Cardiac fibroblast (primary cell): ENCODE data around the gene KCNH6.

Experiments
- DNase-seq, 2 donors: peaks; one replicate each; pipeline versions ENCODE4 v3.0.0 to v3.0.0-alpha.2; 2010; ENCODE audit warnings: low read depth in 2 of 2
- H3K4me3 ChIP-seq, 2 donors: replicated peaks in 1 of 2; 1 replicate in 1 of 2; 2 replicates in 1 of 2; pipeline ENCODE4 v1.5.1; 2011; ENCODE audit warnings: low read depth in 2 of 2, low read length in 2 of 2, mild to moderate bottlenecking in 2 of 2, moderate library complexity in 1 of 2
- TF ChIP-seq, protein P1 (sequence below): IDR thresholded peaks from one replicate; pipeline ENCODE4 v1.5.1; 2011; ENCODE audit warnings: low read depth, mild to moderate bottlenecking, low read length, inconsistent platforms

Gene KCNH6

DNA sequence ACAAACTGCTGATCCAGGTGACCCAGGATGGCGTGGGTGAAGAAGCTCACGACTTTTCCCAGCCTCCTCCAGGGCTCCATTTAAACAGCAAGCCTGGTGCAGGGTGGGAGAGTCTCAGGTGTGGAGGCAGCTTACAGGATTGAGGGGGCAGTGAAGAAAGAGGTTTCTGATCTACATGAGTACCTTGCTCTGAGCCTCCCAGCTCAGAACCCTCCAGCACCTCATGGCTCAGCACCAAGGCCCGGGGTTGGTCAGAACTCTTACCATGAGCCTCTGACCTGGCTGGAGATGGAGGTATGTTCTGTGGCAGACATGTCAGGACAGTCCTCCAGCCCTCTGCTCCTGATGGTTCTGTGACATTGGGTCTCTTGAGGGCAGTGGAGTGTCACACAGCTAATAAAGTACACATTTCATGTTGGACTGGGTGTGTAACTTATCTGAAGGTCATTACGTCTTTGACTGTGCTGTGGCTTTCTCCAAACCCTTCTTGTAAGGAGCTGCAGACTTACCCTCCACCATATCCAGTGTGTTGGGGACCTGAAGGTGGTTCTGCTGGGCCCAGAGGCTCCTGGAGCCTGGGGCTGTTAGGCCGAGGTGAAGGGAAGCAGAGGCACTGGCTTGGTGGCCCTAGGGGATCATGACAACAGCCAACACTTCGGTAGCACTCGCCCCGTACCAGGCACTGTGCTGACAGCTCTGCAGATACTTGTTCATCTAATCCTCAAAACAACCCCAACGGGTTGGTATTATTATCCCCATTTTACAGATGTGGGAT, 23.3 kb downstream of the KCNH6 start:
- TF ChIP-seq, protein P1, sequence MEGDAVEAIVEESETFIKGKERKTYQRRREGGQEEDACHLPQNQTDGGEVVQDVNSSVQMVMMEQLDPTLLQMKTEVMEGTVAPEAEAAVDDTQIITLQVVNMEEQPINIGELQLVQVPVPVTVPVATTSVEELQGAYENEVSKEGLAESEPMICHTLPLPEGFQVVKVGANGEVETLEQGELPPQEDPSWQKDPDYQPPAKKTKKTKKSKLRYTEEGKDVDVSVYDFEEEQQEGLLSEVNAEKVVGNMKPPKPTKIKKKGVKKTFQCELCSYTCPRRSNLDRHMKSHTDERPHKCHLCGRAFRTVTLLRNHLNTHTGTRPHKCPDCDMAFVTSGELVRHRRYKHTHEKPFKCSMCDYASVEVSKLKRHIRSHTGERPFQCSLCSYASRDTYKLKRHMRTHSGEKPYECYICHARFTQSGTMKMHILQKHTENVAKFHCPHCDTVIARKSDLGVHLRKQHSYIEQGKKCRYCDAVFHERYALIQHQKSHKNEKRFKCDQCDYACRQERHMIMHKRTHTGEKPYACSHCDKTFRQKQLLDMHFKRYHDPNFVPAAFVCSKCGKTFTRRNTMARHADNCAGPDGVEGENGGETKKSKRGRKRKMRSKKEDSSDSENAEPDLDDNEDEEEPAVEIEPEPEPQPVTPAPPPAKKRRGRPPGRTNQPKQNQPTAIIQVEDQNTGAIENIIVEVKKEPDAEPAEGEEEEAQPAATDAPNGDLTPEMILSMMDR, result no peak
- H3K4me3 ChIP-seq, result no peak overlapping the region
- no peak for DNase-seq

DNA sequence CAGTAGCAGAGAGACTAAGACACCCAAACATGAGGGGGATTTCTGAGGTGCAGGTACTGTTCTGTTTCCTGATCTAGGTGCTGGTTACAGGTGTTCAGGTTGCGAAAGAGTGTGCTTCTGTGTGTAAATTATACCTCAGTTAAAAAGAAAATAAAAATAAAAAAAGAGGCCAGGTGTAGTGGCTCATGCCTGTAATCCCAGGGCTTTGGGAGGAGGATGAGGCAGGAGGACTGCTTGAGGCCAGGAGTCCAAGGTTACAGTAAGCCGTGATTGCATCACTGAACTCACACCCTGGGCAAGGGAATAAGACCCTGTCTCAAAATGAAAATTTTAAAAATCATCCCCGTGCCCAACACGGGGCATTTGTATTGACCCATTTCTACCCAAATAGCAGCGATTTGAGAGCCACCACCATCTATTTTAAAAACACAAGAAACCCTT, 23.9 kb downstream of the KCNH6 start:
- no peak for DNase-seq
- no peak overlapping the region for H3K4me3 ChIP-seq
- TF ChIP-seq, protein P1, result no peak

DNA sequence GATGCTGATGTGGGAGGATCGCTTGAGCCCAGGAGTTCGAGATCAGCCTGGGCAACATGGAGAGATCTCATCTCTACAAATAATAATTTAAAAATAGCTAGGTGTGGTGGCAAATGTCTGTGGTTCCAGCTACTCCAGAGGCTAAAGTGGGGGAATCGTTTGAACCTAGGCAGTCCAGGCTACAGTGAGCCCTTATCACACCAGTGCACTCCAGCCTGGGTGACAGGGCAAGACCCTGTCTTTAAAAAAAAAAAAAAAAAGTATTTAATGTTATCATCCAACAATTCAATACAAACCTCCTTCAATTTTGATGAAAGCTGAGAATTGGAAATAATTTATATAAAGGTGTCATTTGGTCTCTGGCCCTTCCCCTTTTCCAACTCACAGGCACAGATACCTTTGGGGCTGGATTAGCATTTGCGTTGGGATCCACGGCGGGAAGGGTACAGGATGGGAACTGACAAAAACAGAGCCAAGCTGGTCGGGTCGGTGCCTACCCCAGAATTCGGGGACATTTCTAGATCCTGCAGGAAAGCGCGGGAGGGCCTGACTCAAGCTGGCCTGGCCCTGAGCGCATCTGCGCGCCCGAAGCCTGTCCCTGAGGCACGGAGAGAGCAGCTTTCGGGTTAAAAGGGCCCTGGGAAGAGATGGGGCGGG, 26.3 kb downstream of the KCNH6 start:
- no peak for DNase-seq
- H3K4me3 ChIP-seq, result peak overlapping the region; percentile 65 to 96
- TF ChIP-seq, protein P1, result no peak

DNA sequence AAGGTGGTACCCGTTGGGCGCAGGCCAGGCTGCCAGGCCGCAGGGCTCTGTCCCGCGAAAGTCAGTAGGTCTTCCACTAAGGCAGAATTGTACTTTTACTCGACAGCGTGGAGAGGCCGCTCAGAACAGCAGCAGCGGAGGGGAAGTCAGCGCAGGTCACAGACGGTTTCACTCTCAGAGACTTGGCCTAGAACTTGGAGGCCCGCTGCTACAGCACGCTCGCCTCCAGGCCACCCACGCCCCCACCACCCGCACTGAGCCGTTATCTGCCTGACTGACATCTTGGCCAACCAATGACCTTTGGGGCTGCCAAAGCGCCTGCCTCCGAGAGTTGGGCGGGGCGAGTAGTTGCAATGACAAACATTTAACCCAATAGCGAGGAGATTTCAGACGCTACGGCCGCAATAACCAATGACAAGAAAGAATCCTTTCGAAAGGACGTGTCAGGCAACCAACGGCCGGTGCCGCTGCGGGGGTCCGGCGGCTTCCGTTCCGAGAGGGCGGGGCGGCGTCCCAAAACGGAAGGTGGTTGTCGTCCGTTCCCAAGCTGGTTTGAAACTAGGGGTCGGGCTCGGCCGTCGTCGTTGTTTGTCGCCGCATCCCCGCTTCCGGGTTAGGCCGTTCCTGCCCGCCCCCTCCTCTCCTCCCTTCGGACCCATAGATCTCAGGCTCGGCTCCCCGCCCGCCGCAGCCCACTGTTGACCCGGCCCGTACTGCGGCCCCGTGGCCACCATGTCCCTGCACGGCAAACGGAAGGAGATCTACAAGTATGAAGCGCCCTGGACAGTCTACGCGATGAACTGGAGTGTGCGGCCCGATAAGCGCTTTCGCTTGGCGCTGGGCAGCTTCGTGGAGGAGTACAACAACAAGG, 27.0 kb downstream of the KCNH6 start, which contains the start of gene DCAF7:
Gene DCAF7 (plus strand): TSS at position 532 of the 871 bp plus-strand sequence. CDS start 201 bp downstream, at position 733.
- TF ChIP-seq, protein P1, result no peak
- H3K4me3 ChIP-seq, result peak within 1 kb of the TSS; percentile 91 to 96
- peak; percentile 100 for DNase-seq

DNA sequence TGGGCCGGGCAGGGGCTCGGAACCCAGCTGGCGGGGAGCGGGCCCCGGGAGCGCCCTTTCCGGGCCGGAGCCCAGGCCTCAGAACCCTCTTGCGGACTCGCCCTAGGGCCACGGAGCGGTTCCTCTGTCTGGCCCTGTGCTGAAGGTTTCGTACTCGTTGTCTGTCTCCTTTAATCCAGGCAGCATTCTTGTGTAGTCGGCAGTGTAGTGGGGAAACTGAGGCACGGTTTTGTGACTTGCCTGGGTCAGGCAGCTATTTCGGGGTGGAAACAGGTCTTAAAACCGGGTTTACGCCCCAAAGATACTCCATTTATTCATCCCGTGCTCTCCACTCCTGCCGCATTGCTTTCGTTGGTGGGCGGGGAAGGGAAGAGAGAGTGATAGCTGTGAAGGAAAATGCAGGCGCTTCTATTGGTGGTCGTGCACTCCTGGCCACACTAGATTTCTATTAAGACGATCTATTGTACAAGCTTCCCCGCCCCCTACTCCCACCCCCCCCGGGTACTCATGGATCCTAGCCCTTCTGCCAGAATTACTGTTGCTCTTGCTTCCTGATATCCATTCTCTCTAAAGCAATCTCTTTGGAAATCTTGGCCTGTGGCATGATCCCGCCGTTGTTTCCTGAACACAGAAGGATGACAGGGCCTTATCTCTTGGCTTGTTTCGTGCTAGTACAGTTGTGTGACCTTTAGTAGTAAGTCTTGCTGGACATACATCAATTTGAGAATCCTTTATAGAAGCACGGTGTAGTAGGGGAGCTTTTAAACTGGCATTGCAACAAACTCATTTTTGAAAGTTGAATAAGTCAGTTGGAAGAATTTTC, 27.9 kb downstream of the KCNH6 start:
- TF ChIP-seq, protein P1, result no peak
- H3K4me3 ChIP-seq, result peak overlapping the region; percentile 91 to 96
- DNase-seq, result peak; percentile 33 to 40

DNA sequence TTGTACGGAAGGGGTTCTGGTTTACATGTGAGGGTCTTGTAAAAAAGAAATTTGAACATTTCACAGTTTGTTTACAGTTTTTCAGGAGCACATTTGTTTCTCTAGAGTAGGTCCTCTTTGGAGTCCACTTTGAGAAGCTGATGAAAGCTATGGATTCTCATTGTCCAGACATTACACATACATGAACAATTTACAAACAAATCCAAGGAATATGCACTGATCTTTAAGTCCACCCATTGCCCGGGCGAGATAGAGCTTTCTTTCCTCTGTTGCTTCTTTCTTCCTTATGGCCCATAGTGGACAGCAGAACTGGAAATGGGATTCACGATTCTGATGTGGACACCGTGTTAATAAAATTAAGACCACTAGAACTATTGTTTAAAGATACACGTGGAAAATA, 29.1 kb downstream of the KCNH6 start:
- peak overlapping the region; percentile 9 to 47 for H3K4me3 ChIP-seq

More for the DNA sequence above, 29.1 kb downstream of the KCNH6 start:
- DNase-seq, result peak in 1 of 2 donors; percentile 21
- TF ChIP-seq, protein P1, result no peak
